ENCODE results near the gene CH25H. TPM values are rescaled to one million over a fixed set of nuclear protein-coding genes. Genes with fewer than 3 reads are reported as not detected.

The CH25H gene
- total RNA-seq, 1 donor from 2014 or later: 0.22 TPM

DNA sequence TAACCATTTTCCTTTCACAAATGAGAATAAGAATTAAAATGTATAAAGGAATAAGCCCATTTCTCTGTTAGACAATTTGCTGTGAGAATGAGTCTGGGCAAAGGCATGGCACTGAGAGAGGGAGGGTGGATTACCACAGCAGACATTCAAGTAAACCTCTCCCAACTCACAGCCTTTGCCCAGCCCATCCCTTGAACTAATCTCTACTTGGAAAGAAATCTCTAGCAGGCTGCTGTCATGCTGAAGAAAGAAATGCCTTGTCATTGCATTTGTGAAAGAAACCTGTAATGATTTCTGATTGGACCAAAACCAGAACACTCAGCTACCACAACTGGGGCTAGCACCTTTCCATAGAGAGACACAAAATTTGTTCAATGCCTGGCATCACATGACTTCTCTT, 39.2 kb downstream of the CH25H start:
- intact Hi-C loops (cut with DNase I): no loop called here
- ATAC-seq (ENCODE audit: poor library complexity): no peak
- no peak for DNase-seq

DNA sequence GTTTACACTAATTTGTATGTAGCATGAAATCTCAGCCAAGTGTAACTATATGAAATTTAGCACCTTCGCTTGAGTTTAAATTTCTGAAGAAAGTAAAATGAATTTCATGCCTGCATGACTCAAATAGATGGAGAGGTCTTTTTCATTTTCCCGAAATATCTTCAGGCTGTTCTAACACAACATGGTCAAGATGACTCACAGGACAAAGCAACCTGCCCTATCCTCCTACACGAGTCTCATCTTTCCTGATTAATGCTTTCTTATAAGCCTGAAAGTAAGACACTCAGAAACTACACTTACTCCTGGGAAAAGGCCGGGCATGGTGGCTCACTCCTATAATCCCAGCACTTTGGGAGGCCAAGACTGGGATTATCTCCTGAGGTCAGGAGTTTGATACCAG, 41.2 kb downstream of the CH25H start:
- intact Hi-C loops (cut with DNase I): no loop called here
- DNase-seq: no peak
- ATAC-seq (ENCODE audit: poor library complexity): no peak

DNA sequence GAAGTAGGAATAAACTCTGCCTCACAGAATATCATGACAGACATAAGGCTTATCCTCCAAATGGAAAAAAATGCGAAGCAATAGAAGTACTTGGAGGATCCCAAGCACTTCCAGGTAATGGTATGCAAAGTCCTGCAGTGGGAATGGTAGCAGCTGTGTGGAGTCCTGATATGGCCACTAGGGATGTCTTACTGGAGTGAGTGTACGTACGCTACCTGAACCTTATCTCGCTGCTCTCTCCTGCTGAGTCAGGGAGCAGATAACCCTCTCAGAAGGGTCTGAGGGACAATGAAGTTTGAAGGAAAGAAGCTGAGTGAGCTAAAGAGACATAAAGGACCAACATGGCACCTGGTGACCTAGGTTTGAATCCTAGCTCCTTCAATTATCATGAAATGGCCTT, 42.2 kb downstream of the CH25H start:
- DNase-seq (no peak), ATAC-seq (ENCODE audit: poor library complexity) (no peak)
- intact Hi-C loops (cut with DNase I): no loop called here

DNA sequence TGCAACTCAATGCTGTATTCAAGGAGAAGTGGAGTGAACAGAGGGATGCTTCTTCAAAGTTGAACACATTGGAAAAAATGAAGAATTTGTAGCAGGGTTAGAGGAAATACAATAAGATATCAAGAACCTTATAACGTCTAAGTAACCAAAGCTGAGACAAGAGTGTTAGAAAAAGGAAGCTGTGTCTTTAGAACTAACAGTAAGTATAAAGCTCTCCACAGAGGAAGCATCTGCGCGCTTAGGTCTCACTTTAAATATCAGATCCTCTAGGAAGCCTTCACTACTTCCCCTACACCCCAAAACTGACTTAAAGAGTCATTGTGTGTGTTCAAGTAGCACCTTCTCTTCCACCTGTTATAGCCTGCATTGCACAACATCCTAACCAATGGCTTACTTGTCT, 43.0 kb downstream of the CH25H start:
- ATAC-seq (ENCODE audit: poor library complexity): peak; percentile 59
- intact Hi-C loops (cut with DNase I): no loop called here
- DNase-seq: no peak

DNA sequence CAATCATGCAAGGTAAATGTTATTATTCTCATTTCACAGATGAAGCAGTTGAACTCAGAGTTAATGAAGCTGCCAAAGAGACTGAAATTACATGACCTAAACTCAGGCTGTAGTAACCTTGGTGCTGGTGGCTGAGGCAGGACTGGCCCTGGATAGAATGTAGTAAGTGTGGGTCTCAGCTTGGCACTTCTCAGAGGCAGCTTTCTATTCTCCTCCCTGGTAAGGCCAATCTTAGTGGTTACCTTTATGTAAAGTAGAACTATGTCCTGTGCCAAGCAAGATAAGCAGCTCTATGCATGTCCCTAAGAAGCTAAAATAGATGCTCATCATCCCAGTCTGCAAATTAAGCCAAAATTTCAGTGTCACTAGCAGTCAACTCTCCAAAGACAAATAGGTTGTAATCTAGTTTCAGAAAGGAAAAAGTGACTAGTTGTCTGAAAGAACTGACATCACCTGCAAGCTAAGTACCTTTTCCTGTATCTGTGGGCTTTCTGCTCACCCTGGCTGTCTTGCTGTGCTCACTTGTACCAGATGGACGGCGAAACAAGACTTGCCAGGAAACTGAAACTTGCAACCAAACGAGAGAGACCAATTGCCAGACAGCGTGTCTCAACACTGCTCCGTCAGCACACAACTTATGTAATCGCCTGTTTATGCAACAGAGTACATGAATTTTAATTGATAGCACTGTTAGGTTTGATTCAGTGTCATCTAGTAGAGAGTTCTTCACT, 43.7 kb downstream of the CH25H start:
- DNase-seq: peak; percentile 41
- peak; percentile 82 for ATAC-seq (ENCODE audit: poor library complexity)
- intact Hi-C loops (cut with DNase I): no loop called here

DNA sequence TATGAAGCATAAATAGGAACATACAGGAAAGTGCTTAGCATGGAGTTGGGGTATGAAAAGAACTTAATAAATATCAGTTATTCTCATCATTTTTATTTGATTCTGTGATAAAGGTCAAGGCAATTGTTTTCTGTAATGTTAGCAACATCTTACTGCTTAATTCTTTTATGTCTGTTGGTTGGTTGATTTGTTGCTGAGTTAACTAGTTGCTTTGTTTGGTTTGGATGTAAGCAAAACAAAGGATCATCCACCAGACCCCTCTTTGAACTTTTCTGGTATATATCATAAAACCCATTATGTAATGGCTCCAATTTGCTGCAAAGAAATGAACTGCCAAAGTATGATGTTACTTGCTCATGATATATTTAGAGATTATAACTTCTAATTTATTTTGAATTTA, 44.5 kb downstream of the CH25H start:
- intact Hi-C loops (cut with DNase I): no loop called here
- DNase-seq (no peak), ATAC-seq (ENCODE audit: poor library complexity) (no peak)

DNA sequence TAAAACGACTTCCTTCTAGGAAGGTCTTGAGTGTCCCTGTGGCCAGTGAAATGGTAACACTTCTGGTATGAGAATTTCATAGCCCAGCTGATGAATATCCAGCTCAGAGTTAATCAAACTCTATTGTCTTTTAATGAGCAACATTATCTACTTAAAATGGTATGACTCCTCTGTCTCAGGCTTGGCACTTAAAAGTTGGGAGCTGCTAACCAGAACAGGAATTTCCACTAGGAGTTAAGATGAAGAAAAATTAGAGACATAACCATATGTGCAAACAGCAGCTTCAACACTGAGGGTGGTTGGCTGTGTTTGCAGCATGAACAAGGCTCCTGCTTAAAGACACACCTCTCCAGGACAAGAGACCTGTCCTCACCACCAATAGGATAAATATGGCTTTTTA, 46.8 kb downstream of the CH25H start:
- no peak for ATAC-seq (ENCODE audit: poor library complexity)

DNA sequence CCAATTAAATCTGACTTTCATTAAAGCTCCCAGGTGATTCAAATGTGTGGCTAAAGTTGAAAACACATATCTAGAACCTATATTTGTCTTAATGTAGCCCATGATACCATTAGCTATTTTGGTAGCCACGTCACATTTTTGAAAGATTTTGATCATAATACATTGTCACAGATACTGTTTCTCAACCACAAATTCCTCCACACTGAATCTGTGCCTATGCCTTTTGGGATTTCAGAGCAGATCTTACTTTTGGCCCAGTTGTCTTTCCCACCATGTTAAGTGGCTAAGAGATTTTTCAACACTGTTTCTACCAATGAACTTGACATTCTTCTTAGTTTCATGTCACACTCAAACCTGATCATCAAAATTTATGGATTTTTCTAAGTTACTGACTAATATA, 47.4 kb downstream of the CH25H start:
- DNase-seq (no peak), ATAC-seq (ENCODE audit: poor library complexity) (no peak)
- intact Hi-C loops (cut with DNase I): no loop called here

More for the DNA sequence above, 46.8 kb downstream of the CH25H start:
- intact Hi-C loops (cut with DNase I): no loop called here
- no peak for DNase-seq

DNA sequence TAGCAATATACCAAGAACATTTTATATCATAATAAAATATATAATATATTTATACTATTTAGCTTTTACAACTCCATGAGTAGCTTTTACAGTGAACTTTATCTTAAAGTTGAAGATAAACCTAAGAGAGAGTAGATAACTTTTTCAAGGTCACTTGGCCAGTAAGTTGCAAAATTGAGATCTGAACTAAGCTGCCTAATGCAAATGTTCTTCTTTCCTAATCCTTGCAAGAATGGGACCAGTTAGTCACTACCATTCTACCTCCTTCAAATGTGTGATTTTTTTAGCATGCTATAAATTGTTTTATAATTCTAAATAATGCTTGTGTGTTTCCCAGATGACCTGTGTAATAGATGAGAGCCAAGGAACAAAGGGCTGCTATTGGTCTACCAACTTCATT, 47.8 kb downstream of the CH25H start:
- ATAC-seq (ENCODE audit: poor library complexity) (no peak), DNase-seq (no peak)
- intact Hi-C loops (cut with DNase I): no loop called here

DNA sequence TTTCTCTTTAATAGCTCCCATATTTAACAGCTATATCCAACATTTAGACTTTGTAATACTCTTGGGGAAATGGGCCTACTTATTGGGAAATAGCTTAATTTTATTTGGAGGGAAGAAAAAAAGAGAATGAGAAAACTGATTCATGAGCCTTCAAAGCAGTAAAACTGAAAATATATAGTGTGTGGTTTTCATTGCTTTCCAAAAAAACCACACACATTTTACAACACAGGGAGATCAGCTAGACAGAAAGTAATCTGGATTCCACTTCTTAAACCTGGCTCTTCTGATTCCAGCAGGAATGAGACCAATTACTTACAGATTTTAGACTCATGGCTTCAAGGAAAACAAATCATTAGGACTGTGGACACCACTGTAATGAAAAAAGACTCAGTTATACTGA, 48.7 kb downstream of the CH25H start:
- no peak for DNase-seq
- no peak for ATAC-seq (ENCODE audit: poor library complexity)
- intact Hi-C loops (cut with DNase I): no loop called here

DNA sequence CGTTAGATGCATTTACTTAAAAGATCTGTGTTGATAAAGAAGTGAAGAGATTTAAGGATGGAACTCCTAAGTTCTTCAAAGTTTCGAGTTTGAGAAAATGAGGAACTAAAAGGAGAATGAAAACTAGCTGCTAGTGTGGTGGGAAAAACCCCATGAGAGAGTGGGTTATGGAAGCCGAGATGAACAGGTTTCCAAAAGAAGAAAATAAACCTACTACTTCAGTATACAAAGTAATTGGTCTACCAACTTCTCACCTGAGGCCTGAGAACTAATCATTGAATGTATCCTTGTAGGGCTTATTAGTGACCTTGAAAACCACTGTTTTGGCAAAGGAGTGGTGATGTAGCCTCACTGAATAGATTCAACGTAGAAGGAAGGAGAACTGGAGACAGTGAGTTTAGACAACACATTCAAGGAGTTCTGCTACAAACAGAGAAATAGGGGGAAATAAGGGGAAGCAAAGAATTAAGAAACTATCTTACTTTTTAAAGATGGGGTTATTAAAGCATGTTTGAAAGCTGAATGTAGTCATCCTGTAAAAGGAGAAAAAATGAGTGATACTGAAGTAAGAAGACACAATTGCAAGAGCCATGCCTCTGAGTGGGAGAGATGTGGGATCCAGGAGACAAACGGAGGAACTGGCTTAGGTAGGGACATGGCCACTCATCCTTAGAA, 50.8 kb downstream of the CH25H start:
- DNase-seq: no peak
- intact Hi-C loops (cut with DNase I): no loop called here
- ATAC-seq (ENCODE audit: poor library complexity): no peak

Other genes starting within 250 kb of the CH25H start
- gene FAS, start 216.5 kb downstream of the CH25H start, total RNA-seq: 3.8 TPM
- gene LIPA, start 44.5 kb upstream of the CH25H start, total RNA-seq: 18.0 TPM
- gene IFIT2, start 94.7 kb upstream of the CH25H start, total RNA-seq: 4.3 TPM
- gene IFIT3, start 120.7 kb upstream of the CH25H start, total RNA-seq: 5.9 TPM
- not detected for gene IFIT1B, start 170.7 kb upstream of the CH25H start, total RNA-seq
- gene IFIT1, start 185.3 kb upstream of the CH25H start, total RNA-seq: 28.1 TPM
- gene IFIT5, start 207.3 kb upstream of the CH25H start, total RNA-seq: 7.1 TPM

Data from Right ventricle myocardium superior (tissue), 1 donor.